ENCODE data around the gene SVIL.
"Not testable (repeated sequence)": the region's sequence is repeated elsewhere in the genome, so short reads cannot be mapped to it uniquely, and the experiment has no call there.

The SVIL gene

DNA sequence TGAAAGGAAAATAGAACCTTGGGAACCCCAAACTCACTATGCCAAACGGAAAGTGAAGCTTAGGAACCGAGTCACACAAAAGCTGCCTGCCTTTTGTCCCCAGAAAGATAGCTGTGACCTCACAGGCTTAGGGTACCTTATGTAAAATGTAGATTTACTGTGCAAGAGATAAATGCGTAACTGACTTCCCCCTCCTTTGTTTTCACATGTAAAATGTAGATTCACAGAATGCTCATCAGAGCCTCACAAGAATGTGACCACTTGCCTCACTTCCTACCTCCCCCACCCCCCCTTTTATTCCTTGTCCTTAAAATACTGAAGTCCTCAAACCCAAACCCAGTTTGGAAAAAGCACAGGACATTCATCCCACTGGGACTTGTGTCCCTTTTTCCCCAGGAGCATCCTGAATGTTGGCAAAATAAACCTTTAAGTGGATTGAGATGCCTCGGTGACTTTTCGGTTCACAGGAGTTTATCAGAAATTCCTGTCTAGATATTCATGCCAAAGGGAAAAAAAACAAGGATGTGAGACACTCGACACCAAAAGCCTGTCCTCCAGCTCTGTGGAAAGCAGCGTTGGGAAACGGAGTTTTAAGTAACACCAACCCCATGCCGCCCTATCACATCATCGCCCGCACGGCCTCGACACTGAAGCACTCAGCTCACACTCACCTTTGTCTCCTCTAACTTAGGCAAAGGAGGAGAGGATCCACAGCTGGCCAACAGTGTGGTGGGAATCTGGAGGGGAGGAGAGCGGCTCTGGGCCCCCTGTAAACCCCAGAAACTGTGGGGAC, 45.9 kb downstream of the SVIL start:
- TF ChIP-seq, protein P1, sequence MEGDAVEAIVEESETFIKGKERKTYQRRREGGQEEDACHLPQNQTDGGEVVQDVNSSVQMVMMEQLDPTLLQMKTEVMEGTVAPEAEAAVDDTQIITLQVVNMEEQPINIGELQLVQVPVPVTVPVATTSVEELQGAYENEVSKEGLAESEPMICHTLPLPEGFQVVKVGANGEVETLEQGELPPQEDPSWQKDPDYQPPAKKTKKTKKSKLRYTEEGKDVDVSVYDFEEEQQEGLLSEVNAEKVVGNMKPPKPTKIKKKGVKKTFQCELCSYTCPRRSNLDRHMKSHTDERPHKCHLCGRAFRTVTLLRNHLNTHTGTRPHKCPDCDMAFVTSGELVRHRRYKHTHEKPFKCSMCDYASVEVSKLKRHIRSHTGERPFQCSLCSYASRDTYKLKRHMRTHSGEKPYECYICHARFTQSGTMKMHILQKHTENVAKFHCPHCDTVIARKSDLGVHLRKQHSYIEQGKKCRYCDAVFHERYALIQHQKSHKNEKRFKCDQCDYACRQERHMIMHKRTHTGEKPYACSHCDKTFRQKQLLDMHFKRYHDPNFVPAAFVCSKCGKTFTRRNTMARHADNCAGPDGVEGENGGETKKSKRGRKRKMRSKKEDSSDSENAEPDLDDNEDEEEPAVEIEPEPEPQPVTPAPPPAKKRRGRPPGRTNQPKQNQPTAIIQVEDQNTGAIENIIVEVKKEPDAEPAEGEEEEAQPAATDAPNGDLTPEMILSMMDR (IDR thresholded peaks at IDR 0.05), result no peak
- H3K4me3 ChIP-seq (ENCODE audit: low read depth in 1 of 2, low read length in 1 of 2), result peak overlapping the region; percentile 30 to 34

DNA sequence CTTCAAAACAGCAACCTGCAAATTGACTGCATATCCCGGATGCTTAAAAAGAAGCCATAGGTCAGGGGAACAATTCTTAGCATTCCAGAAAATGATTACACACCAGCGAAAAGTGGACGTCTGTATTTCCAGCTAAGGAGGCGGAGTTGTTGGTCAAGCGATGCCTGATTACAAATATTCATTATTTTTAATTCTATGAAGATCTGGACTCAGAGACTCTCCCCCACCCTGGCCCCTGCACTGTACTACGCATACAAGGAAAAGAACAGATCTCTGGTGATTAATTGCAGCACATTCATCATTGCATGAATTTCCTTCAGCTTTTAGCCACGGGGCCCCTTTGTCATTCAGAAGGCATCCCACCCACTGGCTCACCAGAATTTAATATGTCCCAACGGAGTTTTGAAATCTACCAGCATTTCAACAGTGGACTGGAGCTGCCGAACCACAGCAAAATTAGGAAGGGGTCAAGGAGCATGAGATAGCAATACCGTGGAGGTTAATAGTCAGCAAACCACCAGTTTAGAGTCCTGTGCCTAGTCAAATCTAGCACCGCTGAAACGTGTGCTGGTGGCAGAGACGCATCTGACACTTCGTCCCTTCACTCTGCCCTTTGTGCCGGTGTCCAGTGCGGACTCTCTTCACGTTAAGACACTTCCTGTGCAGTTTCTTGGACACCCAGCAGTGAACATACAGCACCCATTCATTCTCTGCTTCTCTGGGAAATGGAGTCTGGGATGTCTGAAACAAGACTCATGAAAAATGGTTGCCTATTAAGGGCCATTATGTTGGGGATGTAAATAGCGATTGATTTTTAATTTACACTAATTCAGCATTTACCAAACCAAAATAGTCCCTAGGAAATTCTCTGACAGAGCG, 46.8 kb downstream of the SVIL start:
- Histone ChIP-seq H3K27ac (peak overlapping the region; percentile 85), H3K4me3 (ENCODE audit: low read depth in 1 of 2, low read length in 1 of 2) (peak overlapping the region; percentile 30 to 34), H3K36me3 (peaks cover 13% of the 10 kb centered on the region), H3K4me1 (ENCODE audit: control insufficient read depth in 1 of 2, insufficient read depth in 1 of 2, low read depth in 1 of 2, low read length in 1 of 2) (peaks cover 49 to 76% of the 10 kb centered on the region in 2 experiments)
- not testable (repeated sequence) for H3K27me3 ChIP-seq, H3K9me3 ChIP-seq

More for the DNA sequence above, 45.9 kb downstream of the SVIL start:
- Histone ChIP-seq H3K36me3 (peaks cover 13% of the 10 kb centered on the region), H3K27me3 (no peaks in the 10 kb centered on the region), H3K4me1 (ENCODE audit: control insufficient read depth in 1 of 2, insufficient read depth in 1 of 2, low read depth in 1 of 2, low read length in 1 of 2) (peaks cover 49 to 69% of the 10 kb centered on the region in 2 experiments), H3K9me3 (no peaks in the 10 kb centered on the region), H3K27ac (peak overlapping the region; percentile 85)

DNA sequence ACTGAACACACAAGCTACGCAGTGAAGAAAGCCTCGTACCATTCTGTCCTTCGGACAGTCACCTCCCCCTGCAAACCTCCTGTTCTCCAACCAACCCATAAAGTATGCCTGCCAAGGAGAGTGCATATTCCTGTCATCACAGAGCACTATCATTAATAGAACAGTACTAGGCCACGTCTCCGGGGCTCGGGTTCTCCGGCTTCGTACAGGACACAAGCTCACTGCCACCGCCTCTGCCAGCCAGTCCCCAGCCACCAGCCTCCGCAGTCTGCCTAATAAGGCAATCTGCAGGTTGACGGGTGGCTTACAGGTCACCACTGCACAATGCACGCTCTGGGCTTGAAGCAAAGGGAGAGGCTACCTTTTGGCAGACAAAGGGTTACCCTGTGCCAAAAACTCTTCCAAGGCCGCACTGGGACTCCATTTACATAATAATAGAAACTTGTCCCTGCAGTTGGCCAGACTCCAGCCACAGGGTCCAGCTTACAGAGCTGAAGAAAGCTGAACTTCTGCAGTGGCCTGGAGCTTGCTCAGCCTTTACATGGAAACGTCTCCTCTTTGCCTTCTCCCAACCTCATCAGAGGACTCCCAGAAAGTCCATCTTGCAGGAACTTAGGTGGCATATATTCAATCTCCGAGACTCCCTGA, 47.5 kb downstream of the SVIL start:
- not testable (repeated sequence) for H3K4me3 ChIP-seq (ENCODE audit: low read depth in 1 of 2, low read length in 1 of 2)
- peak overlapping the region; percentile 85 for H3K27ac ChIP-seq

DNA sequence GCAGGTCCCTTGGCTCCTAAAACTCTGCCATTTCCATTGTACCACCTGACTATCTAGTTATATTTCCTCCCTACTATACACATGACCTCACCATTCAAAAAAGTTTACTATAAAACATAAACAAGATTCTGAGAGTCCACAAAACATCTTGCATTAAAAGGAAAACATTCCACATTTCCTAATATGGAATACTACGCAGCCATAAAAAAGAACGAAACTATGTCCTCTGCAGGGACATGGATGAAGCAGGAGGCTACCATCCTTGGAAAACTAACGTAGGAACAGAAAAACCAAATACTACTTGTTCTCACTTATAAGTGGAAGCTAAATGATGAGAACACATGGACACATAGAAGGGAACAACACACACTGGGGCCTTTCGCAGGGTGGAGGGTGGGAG, 48.3 kb downstream of the SVIL start:
- Histone ChIP-seq H3K27ac (peak overlapping the region; percentile 85), H3K9me3 (no peaks in the 10 kb centered on the region)

More for the DNA sequence above, 47.5 kb downstream of the SVIL start:
- H3K9me3 ChIP-seq, H3K27me3 ChIP-seq: not testable (repeated sequence)
- peaks cover 49 to 81% of the 10 kb centered on the region in 2 experiments for H3K4me1 ChIP-seq (ENCODE audit: control insufficient read depth in 1 of 2, insufficient read depth in 1 of 2, low read depth in 1 of 2, low read length in 1 of 2)
- H3K36me3 ChIP-seq, result peaks cover 13% of the 10 kb centered on the region

DNA sequence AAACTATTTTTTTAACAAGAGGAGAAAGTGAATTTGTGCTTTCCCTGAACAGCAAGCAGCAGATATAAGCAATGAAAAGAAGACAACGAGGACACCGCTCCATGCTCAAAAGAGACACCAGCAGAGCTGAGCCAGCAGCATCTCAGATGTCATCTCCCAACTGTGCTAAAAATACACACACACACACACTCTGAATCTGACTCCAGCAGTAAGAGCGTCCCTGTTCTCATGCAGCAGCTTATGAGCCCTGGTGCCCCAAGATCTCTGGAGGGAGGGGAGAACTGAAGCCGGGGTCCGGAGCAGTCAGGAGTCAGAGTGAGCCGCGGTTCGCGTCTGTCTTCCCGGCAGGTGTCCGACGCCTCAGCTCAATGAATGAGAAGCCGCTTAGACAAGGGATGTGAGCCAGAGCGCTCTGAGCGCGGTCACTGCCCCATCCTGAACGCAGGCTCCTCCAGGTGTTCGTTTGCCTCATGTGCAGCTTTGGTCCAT, 49.2 kb downstream of the SVIL start:
- Histone ChIP-seq H3K9me3 (no peaks in the 10 kb centered on the region), H3K4me3 (ENCODE audit: low read depth in 1 of 2, low read length in 1 of 2) (no peak overlapping the region), H3K36me3 (peaks cover 13% of the 10 kb centered on the region), H3K4me1 (ENCODE audit: control insufficient read depth in 1 of 2, insufficient read depth in 1 of 2, low read depth in 1 of 2, low read length in 1 of 2) (peaks cover 58 to 86% of the 10 kb centered on the region in 2 experiments), H3K27ac (no peak overlapping the region), H3K27me3 (no peaks in the 10 kb centered on the region)
- TF ChIP-seq, protein P1 (IDR thresholded peaks at IDR 0.05), result no peak

More for the DNA sequence above, 48.3 kb downstream of the SVIL start:
- peaks cover 13% of the 10 kb centered on the region for H3K36me3 ChIP-seq
- TF ChIP-seq, protein P1 (IDR thresholded peaks at IDR 0.05), result no peak
- no peaks in the 10 kb centered on the region for H3K27me3 ChIP-seq
- peaks cover 56 to 86% of the 10 kb centered on the region in 2 experiments for H3K4me1 ChIP-seq (ENCODE audit: control insufficient read depth in 1 of 2, insufficient read depth in 1 of 2, low read depth in 1 of 2, low read length in 1 of 2)
- no peak overlapping the region for H3K4me3 ChIP-seq (ENCODE audit: low read depth in 1 of 2, low read length in 1 of 2)

DNA sequence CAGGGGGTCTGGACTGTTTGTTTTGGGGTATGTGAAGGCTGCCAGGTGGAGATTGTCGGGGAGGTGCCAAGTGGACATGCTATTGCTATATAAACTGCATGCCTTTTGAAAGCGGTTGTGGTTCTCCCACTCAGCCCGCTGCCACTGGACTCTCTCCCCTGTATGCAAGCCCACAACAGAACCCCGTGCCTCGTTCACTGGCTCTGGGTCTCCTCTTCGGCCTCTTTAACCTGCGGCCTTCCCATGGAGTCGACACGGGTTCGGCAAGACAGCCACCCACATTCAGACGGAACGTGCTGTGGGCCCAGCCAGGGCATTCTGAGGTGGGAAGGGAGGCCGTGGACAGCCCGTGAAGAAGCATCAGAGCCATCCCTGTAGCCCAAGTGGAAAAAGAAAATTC, 50.3 kb downstream of the SVIL start:
- no peaks in the 10 kb centered on the region for H3K27me3 ChIP-seq
- H3K9me3 ChIP-seq, result no peaks in the 10 kb centered on the region
- H3K36me3 ChIP-seq, result peaks cover 15% of the 10 kb centered on the region
- H3K4me3 ChIP-seq (ENCODE audit: low read depth in 1 of 2, low read length in 1 of 2), result no peak overlapping the region
- no peak overlapping the region for H3K27ac ChIP-seq
- TF ChIP-seq, protein P1 (IDR thresholded peaks at IDR 0.05), result no peak
- peaks cover 51 to 77% of the 10 kb centered on the region in 2 experiments for H3K4me1 ChIP-seq (ENCODE audit: control insufficient read depth in 1 of 2, insufficient read depth in 1 of 2, low read depth in 1 of 2, low read length in 1 of 2)
